Gastroesophageal sphincter (tissue), 4 donors: ENCODE measurements around the gene IL2RA. TPM values are rescaled to one million over a fixed set of nuclear protein-coding genes. Genes with fewer than 3 reads are reported as not detected.
"Not testable (repeated sequence)": the region's sequence is repeated elsewhere in the genome, so short reads cannot be mapped to it uniquely, and the experiment has no call there.

Experiments
- ATAC-seq: fragments of 150-250 bp; one replicate; pipeline ENCODE4 v1.9.1; 2016; ENCODE audit warnings: mild to moderate bottlenecking, moderate library complexity
- H3K27ac ChIP-seq, 4 donors: fragments of 200-600 bp; sonication (generic) in 3 of 4; 1 replicate in 3 of 4; 2 replicates in 1 of 4; pipeline ENCODE4 v1.5.1; 2016 to 2019
- H3K27me3 ChIP-seq: fragments of 200-600 bp; sonication (generic); one replicate; pipeline ENCODE4 v1.5.1; 2019
- H3K36me3 ChIP-seq, 2 donors: fragments of 200-600 bp; sonication (generic); one replicate each; pipeline ENCODE4 v1.5.1; 2019; ENCODE audit warnings: control low read depth in 1 of 2
- H3K4me1 ChIP-seq, 3 donors: fragments of 200-600 bp; sonication (generic); 1 replicate in 2 of 3; 2 replicates in 1 of 3; pipeline ENCODE4 v1.5.1; 2016 to 2019; ENCODE audit warnings: control low read depth in 2 of 3
- H3K4me3 ChIP-seq, 2 donors: fragments of 200-600 bp; sonication (generic); one replicate each; pipeline ENCODE4 v1.5.1; 2019; ENCODE audit warnings: mild to moderate bottlenecking in 1 of 2, moderate library complexity in 1 of 2
- H3K9me3 ChIP-seq, 3 donors: fragments of 200-600 bp; sonication (generic); one replicate each; pipeline ENCODE4 v1.5.1; 2017 to 2019; ENCODE audit warnings: control low read depth in 2 of 3
- CTCF ChIP-seq, 4 experiments: fragments of 200-600 bp in 2 of 4; fragments of 450-650 bp in 2 of 4; sonication (generic) in 1 of 4; IDR thresholded peaks; one replicate each; pipeline ENCODE4 v1.5.1; 2017 to 2019; ENCODE audit warnings: antibody characterized with exemption in 4 of 4, mild to moderate bottlenecking in 2 of 4, moderate library complexity in 2 of 4
- EP300 ChIP-seq: sonication (generic); formaldehyde crosslinking; IDR thresholded peaks from one replicate; pipeline ENCODE4 v1.6.1; 2017; ENCODE audit warnings: antibody characterized with exemption, mild to moderate bottlenecking
- POLR2A ChIP-seq, 2 donors: fragments of 450-650 bp; IDR thresholded peaks; one replicate each; pipeline ENCODE4 v1.6.1; 2017; ENCODE audit warnings: antibody characterized with exemption in 2 of 2, mild to moderate bottlenecking in 2 of 2, moderate library complexity in 1 of 2
- POLR2AphosphoS5 ChIP-seq: sonication (generic); formaldehyde crosslinking; IDR thresholded peaks from one replicate; pipeline ENCODE4 v1.6.1; 2017; ENCODE audit warnings: antibody characterized with exemption
- WGBS, 2 donors: methylation state at CpG; one replicate each; pipeline ENCODE4 v1.1.5; 2018; ENCODE audit warnings: low coverage in 1 of 2; 5-methylcytosine and 5-hydroxymethylcytosine counted together
- total RNA-seq, 4 donors: library from RNA; depleted of rRNA; stranded (reverse); fragments of >200 nt; gene quantifications; one replicate each; pipeline ENCODE4 v1.1.0, GENCODE V29; 2016

The IL2RA gene
- total RNA-seq, 4 donors from 2014 or later = 0.31 to 16.3 (median 0.50) TPM

- Histone ChIP-seq H3K27me3 (peaks cover 3% of the 10 kb centered on the region), H3K36me3 (no peaks in the 10 kb centered on the region), H3K9me3 (peaks cover 0 to 14% (median 0%) of the 10 kb centered on the region in 3 donors), H3K4me3 (no peak overlapping the region), H3K27ac (no peak overlapping the region), H3K4me1 (no peaks in the 10 kb centered on the region)
- TF ChIP-seq EP300 (no peak), POLR2A (IDR thresholded peaks at IDR 0.05) (no peak), CTCF (IDR thresholded peaks at IDR 0.05) (no peak)
- WGBS, 2 donors = 63 to 100% methylated on average over 1 of the region's 1 CpG
- ATAC-seq = no peak
Measured at GRCh38 chr10:6006991-6007390, 55.2 kb downstream of the IL2RA start.

GRCh38 chr10:6006546-6006945 lies 55.6 kb downstream of the IL2RA start:
- no peak overlapping the region for H3K4me3 ChIP-seq
- WGBS, 2 donors = 67 to 81% methylated on average over 3 of the region's 3 CpGs
- no peaks in the 10 kb centered on the region for H3K36me3 ChIP-seq
- no peak for TF ChIP-seq POLR2A (IDR thresholded peaks at IDR 0.05)
- no peak for TF ChIP-seq CTCF (IDR thresholded peaks at IDR 0.05)
- no peak for TF ChIP-seq POLR2AphosphoS5
- H3K27me3 ChIP-seq = peaks cover 3% of the 10 kb centered on the region
- H3K27ac ChIP-seq = no peak overlapping the region
- H3K9me3 ChIP-seq = peaks cover 0 to 14% (median 0%) of the 10 kb centered on the region in 3 donors
- H3K4me1 ChIP-seq = no peaks in the 10 kb centered on the region
- no peak for ATAC-seq

- H3K4me3 ChIP-seq = no peak overlapping the region
- ATAC-seq = no peak
- peaks cover 3% of the 10 kb centered on the region for H3K27me3 ChIP-seq
- TF ChIP-seq POLR2A (IDR thresholded peaks at IDR 0.05) (no peak), CTCF (IDR thresholded peaks at IDR 0.05) (no peak), POLR2AphosphoS5 (no peak), EP300 (no peak)
- no peaks in the 10 kb centered on the region for H3K36me3 ChIP-seq
- no peak overlapping the region for H3K27ac ChIP-seq
- 40 to 68% methylated on average over 4 to 6 of the region's 8 CpGs for WGBS, 2 donors
- no peaks in the 10 kb centered on the region for H3K4me1 ChIP-seq
- H3K9me3 ChIP-seq = peaks cover 0 to 14% (median 0%) of the 10 kb centered on the region in 3 donors
Measured at GRCh38 chr10:6005856-6006395, 56.2 kb downstream of the IL2RA start.

- H3K4me1 ChIP-seq, H3K27me3 ChIP-seq, H3K27ac ChIP-seq, H3K36me3 ChIP-seq, H3K4me3 ChIP-seq, ATAC-seq: not testable (repeated sequence)
- WGBS, 2 donors = 58 to 85% methylated on average over 5 to 6 of the region's 6 CpGs
- H3K9me3 ChIP-seq = peaks cover 0 to 14% (median 0%) of the 10 kb centered on the region in 3 donors
Measured at GRCh38 chr10:6005161-6005804, 56.9 kb downstream of the IL2RA start.

- Histone ChIP-seq H3K27me3 (peaks cover 16% of the 10 kb centered on the region), H3K27ac (no peak overlapping the region)
- ATAC-seq = no peak
Measured at GRCh38 chr10:6002809-6003510, 59.2 kb downstream of the IL2RA start.

More at GRCh38 chr10:6002809-6003510, 59.2 kb downstream of the IL2RA start:
- H3K4me1 ChIP-seq = no peaks in the 10 kb centered on the region
- H3K9me3 ChIP-seq = peaks cover 0 to 10% (median 0%) of the 10 kb centered on the region in 3 donors
- WGBS, 2 donors = 69 to 79% methylated on average over 10 to 12 of the region's 12 CpGs
- TF ChIP-seq EP300 (no peak), POLR2A (IDR thresholded peaks at IDR 0.05) (no peak), POLR2AphosphoS5 (no peak), CTCF (IDR thresholded peaks at IDR 0.05) (no peak)
- no peak overlapping the region for H3K4me3 ChIP-seq
- no peaks in the 10 kb centered on the region for H3K36me3 ChIP-seq
